LNCaP clone FGC (cell line): ENCODE data around the gene ARL5A.
"Not testable (repeated sequence)": the region's sequence is repeated elsewhere in the genome, so short reads cannot be mapped to it uniquely, and the experiment has no call there.

Source experiments
- DNase-seq: peaks from one replicate; pipeline ENCODE4 v3.0.0-alpha.2; 2011; ENCODE audit warnings: low read depth
- H3K4me3 ChIP-seq: 2 replicates; pipeline ENCODE4 v1.5.1; 2011; ENCODE audit warnings: mild to moderate bottlenecking, low read depth, low read length, control low read depth
- CTCF ChIP-seq: IDR thresholded peaks from 2 replicates; pipeline ENCODE4 v1.5.1; 2012; ENCODE audit warnings: mild to moderate bottlenecking; ENCODE audit not compliant: control insufficient read depth, insufficient read depth; ENCODE audit errors: extremely low read depth

The ARL5A gene, protein sequence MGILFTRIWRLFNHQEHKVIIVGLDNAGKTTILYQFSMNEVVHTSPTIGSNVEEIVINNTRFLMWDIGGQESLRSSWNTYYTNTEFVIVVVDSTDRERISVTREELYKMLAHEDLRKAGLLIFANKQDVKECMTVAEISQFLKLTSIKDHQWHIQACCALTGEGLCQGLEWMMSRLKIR

DNA sequence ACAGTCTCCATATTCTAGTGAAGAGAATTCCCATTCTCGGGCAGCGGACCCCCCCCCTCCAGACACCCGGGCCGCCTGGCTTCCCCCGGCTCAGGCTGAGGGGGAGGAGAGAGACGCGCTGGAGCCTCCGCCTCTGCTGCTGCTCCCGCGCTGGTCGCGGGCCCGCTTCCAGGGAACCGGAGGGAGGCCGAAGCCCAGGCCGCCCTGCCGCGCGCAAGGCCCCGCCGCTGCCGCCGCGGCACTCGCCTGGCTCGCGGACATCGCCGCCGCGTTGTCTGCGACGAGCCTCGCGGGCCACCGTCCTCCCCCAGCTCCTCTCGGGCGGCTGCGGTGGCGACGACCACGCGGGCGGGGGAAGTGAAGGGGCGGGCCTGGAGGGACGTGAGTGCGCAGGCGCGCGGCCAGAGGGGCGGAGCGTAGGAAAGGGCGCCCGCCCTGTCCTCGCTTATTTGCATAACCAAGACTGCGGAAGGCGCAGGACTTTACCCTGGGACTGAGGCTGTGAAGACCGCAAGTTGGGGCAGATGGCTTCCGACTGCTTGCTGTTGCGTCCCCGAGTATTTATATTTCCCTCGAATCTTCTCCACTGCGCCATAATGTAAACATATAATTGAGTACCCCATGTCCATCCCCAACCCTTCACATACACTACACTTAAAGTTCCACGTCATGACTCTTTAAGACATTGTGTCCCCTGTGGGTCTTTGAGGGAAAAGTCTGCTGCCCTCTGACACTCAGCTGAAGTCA lies at the start of gene ARL5A:
Gene ARL5A (minus strand): TSS at position 279 of the 747 bp plus-strand sequence. CDS start 245 bp downstream, at position 34.
- peak; percentile 82 for DNase-seq
- no peak for TF ChIP-seq CTCF

GRCh38 chr2:151875631-151876030 lies 47.4 kb upstream of the ARL5A start:
- not testable (repeated sequence) for DNase-seq, H3K4me3 ChIP-seq

More for the DNA sequence above, at the start of gene ARL5A:
- H3K4me3 ChIP-seq, result peak within 1 kb of the TSS; percentile 87

GRCh38 chr2:151872463-151872862 lies 44.2 kb upstream of the ARL5A start:
- no peak overlapping the region for H3K4me3 ChIP-seq
- no peak for TF ChIP-seq CTCF
- no peak for DNase-seq

DNA sequence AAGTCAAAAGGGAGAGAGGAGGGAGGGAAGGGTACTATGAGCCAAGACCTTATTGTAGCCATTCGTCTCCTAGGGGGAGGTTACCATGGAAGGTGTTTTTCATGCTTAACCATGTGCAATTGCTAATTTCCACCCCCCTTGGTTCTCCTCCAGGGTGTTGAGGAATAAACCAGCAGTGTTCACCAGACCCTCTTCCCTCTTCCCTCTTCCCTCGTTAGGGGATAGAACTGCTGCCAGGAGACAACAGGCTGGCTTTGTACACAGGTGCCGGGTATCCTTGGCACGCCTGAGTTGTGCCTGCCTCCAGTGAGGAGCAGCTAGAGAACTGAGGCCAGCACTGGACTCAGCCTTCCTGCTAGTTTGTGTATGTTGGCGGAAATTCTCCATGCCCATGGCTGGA lies 41.1 kb upstream of the ARL5A start:
- DNase-seq, result no peak
- no peak overlapping the region for H3K4me3 ChIP-seq
- TF ChIP-seq CTCF, result no peak

- DNase-seq, result no peak
- no peak overlapping the region for H3K4me3 ChIP-seq
- TF ChIP-seq CTCF, result no peak
Measured at GRCh38 chr2:151862700-151863099, 34.5 kb upstream of the ARL5A start.

DNA sequence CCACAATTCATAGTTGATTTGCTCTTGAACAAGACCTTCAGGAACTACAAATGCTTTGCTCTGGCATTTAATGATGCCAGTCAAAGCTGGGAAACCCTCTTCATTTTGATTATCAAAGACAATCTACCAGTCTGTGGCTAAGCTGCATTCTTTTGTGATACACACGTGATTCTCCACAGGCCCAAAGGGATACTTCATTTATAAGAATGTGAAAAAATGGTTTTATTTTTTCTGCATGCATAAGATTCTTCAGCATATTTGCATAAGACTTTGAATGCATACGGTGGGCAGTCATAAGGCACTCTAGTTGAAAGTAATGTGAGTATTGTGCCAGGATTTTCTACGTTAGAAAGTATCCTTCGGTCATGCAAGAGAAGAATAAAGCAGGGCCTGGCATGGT lies 33.0 kb upstream of the ARL5A start:
- DNase-seq, result no peak
- H3K4me3 ChIP-seq, result no peak overlapping the region
- no peak for TF ChIP-seq CTCF

- TF ChIP-seq CTCF, result no peak
- H3K4me3 ChIP-seq, result no peak overlapping the region
- DNase-seq, result no peak
Measured at GRCh38 chr2:151860613-151861146, 32.5 kb upstream of the ARL5A start.
